ENCODE measurements around the gene NTRK1.

Gene NTRK1

DNA sequence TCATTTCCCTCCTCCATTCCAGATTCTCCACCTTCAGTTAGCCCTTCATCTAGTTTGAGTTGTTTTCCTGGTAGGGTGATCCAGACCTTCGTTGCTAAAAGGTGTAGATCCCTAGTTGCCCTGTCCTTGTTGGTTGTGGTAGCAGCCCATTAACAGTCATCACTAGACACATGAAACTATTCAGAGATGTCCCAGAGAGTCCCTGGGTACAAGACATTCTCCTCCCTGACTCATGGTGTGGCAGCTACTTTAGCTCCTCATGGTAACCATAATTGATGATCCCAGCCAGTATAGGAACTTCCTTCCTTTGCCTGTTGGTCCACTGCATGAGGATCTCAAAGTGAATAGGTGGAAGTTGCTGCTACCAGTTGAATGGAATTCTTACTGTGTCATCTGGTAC lies 38.0 kb upstream of the NTRK1 start:
- CTCF ChIA-PET = interaction anchor here (0.6 to 1.5 kb wide), 8 partner anchors 14 to 222 kb away, joined by 3 to 5 read pairs (median 3); no protein-coding TSS in a partner anchor
- POLR2A ChIA-PET = interaction anchor here (2.7 kb wide), 1 partner anchor 9 kb away, joined by 9 read pairs; no protein-coding TSS in a partner anchor
- no peak for DNase-seq (ENCODE audit: extremely low spot score)

DNA sequence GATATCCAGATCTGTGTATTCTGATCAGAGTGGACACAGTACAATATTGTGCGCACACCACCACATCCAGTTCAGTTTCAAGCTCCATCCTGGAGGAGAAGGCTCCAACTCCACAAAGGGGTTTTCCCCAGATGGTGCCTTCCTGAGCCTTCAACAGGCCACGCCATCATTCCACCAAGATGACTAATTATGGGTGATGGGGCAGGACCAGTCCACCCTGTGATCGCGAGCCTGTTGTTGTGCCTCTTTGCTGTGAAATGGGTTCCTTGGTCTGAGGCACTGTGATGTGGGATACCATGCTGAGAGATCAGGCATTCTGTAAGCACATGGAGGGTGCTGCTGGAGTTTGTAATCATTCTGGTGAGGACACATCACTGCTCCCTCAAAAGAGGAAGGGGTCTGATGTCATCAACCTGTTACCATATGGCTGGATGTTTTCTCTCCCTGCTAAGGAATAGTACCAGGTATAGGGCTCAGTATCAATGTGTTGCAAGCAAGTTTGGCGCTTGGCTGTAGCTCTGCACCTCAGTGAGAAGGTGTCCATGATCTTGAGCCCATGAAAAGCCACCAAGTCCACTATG lies 37.4 kb upstream of the NTRK1 start:
- no peak for TF ChIP-seq HDGF (IDR thresholded peaks at IDR 0.05; ENCODE audit: borderline replicate concordance)
- TF ChIP-seq BHLHE40 (IDR thresholded peaks at IDR 0.05; ENCODE audit: borderline replicate concordance) = no peak
- TF ChIP-seq LEF1 (IDR thresholded peaks at IDR 0.05; ENCODE audit: borderline replicate concordance) = no peak
- no peak for TF ChIP-seq ZNF384 (IDR thresholded peaks at IDR 0.05)
- TF ChIP-seq, protein P1, sequence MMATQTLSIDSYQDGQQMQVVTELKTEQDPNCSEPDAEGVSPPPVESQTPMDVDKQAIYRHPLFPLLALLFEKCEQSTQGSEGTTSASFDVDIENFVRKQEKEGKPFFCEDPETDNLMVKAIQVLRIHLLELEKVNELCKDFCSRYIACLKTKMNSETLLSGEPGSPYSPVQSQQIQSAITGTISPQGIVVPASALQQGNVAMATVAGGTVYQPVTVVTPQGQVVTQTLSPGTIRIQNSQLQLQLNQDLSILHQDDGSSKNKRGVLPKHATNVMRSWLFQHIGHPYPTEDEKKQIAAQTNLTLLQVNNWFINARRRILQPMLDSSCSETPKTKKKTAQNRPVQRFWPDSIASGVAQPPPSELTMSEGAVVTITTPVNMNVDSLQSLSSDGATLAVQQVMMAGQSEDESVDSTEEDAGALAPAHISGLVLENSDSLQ (IDR thresholded peaks at IDR 0.05) = no peak
- TF ChIP-seq CTBP1 (IDR thresholded peaks at IDR 0.05; ENCODE audit: borderline replicate concordance) = no peak
- no peak for TF ChIP-seq L3MBTL2 (conservative IDR thresholded peaks at IDR 0.05)
- no peak for DNase-seq (ENCODE audit: extremely low spot score)
- ChIA-PET CTCF (no interaction called here), POLR2A (interaction anchor here (2.7 kb wide), 1 partner anchor 10 kb away, joined by 9 read pairs; no protein-coding TSS in a partner anchor)

More for the DNA sequence above, 38.0 kb upstream of the NTRK1 start:
- no peak for TF ChIP-seq FOXA1 (IDR thresholded peaks at IDR 0.05)
- TF ChIP-seq CTBP1 (IDR thresholded peaks at IDR 0.05; ENCODE audit: borderline replicate concordance) = no peak
- no peak for TF ChIP-seq SUZ12 (IDR thresholded peaks at IDR 0.05)
- TF ChIP-seq FOXM1 (IDR thresholded peaks at IDR 0.05; ENCODE audit: borderline replicate concordance) = no peak
- TF ChIP-seq HDGF (IDR thresholded peaks at IDR 0.05; ENCODE audit: borderline replicate concordance) = no peak
- no peak for TF ChIP-seq LEF1 (IDR thresholded peaks at IDR 0.05; ENCODE audit: borderline replicate concordance)
- no peak for TF ChIP-seq FOXK2 (IDR thresholded peaks at IDR 0.05)
- TF ChIP-seq TARDBP (IDR thresholded peaks at IDR 0.05) = no peak
- no peak for TF ChIP-seq SP1 (IDR thresholded peaks at IDR 0.05)
- TF ChIP-seq NFRKB (IDR thresholded peaks at IDR 0.05) = no peak
- no peak for TF ChIP-seq ARNT (IDR thresholded peaks at IDR 0.05)
- TF ChIP-seq ZNF384 (IDR thresholded peaks at IDR 0.05) = no peak
- no peak for TF ChIP-seq BHLHE40 (IDR thresholded peaks at IDR 0.05; ENCODE audit: borderline replicate concordance)
- TF ChIP-seq L3MBTL2 (conservative IDR thresholded peaks at IDR 0.05) = no peak

DNA sequence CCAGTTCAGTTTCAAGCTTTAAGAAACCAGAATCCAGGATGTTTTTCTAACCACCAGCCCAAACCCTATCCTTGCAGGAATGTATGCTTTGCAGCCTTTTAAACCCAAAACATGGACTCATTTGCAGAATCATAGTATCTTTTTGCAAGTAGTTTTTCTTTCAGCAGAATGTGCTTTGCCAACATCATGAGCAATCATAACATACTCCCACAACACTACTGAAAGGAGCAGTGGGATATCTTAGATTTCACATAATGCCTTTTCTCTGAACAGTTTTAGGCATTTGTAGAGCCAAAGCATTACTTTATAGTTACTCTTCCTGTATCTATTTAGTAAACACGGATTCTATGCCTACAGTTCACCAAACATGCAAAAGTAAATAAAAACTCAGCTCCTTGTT lies 34.0 kb upstream of the NTRK1 start:
- no peak for DNase-seq (ENCODE audit: extremely low spot score)
- TF ChIP-seq SUZ12 (IDR thresholded peaks at IDR 0.05) = no peak
- TF ChIP-seq CTBP1 (IDR thresholded peaks at IDR 0.05; ENCODE audit: borderline replicate concordance) = no peak
- TF ChIP-seq NFRKB (IDR thresholded peaks at IDR 0.05) = no peak
- no peak for TF ChIP-seq FOXK2 (IDR thresholded peaks at IDR 0.05)
- no peak for TF ChIP-seq LEF1 (IDR thresholded peaks at IDR 0.05; ENCODE audit: borderline replicate concordance)
- TF ChIP-seq FOXM1 (IDR thresholded peaks at IDR 0.05; ENCODE audit: borderline replicate concordance) = no peak
- TF ChIP-seq, protein P1 (IDR thresholded peaks at IDR 0.05) = no peak
- TF ChIP-seq BHLHE40 (IDR thresholded peaks at IDR 0.05; ENCODE audit: borderline replicate concordance) = no peak
- TF ChIP-seq SP1 (IDR thresholded peaks at IDR 0.05) = no peak
- no peak for TF ChIP-seq ELF4 (IDR thresholded peaks at IDR 0.05)
- no peak for TF ChIP-seq ZNF384 (IDR thresholded peaks at IDR 0.05)
- TF ChIP-seq L3MBTL2 (conservative IDR thresholded peaks at IDR 0.05) = no peak
- no peak for TF ChIP-seq HDGF (IDR thresholded peaks at IDR 0.05; ENCODE audit: borderline replicate concordance)
- no peak for TF ChIP-seq FOXA1 (IDR thresholded peaks at IDR 0.05)
- TF ChIP-seq ARNT (IDR thresholded peaks at IDR 0.05) = no peak
- no peak for TF ChIP-seq TARDBP (IDR thresholded peaks at IDR 0.05)
- POLR2A ChIA-PET = no interaction called here
- CTCF ChIA-PET = interaction anchor here (0.7 to 1.0 kb wide), 2 partner anchors 12 to 84 kb away, joined by 3 read pairs; no protein-coding TSS in a partner anchor

DNA sequence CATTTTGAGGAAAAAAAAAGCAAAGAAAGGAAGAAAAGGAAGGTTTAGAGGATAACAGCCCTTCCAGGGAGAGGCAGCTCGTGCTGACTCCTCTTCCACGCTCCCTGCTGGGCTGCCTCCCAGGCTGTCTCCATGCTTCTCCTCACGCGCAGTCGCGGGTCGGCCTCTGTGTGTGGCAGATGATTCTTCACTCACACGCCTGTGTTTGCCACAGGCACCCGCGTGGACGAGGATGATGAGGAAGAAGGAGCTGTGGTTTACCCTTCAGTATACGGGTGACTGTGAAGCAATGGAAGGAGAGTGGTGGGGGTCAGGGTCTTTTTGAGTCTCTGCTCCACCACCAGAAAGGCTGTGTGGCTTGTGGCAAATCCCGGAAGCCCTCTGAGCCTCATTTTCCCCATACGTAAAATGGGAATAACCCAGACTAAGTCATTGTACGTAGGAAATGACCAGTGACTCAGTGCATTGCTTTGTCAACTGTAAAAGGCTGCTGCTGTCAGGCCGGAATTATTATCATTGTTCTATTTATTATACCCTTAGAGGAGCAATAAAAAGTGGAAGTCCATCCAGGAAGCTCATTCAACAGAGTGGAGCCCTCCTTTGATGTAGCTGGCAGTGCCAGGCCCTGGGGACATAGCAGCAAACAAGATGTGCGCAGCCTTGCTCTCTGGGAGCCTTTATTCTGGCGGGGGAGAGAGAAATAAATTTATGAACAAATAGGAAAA lies 32.1 kb upstream of the NTRK1 start:
- CTCF ChIA-PET = interaction anchor here (0.6 to 1.5 kb wide), 3 partner anchors 10 to 139 kb away, joined by 3 to 8 read pairs (median 3); no protein-coding TSS in a partner anchor
- POLR2A ChIA-PET = no interaction called here
- DNase-seq (ENCODE audit: extremely low spot score) = no peak
- TF ChIP-seq LEF1 (IDR thresholded peaks at IDR 0.05; ENCODE audit: borderline replicate concordance) (no peak), BHLHE40 (IDR thresholded peaks at IDR 0.05; ENCODE audit: borderline replicate concordance) (no peak), TARDBP (IDR thresholded peaks at IDR 0.05) (no peak), FOXA1 (IDR thresholded peaks at IDR 0.05) (no peak), FOXK2 (IDR thresholded peaks at IDR 0.05) (no peak), SP1 (IDR thresholded peaks at IDR 0.05) (no peak), SUZ12 (IDR thresholded peaks at IDR 0.05) (no peak), L3MBTL2 (conservative IDR thresholded peaks at IDR 0.05) (no peak), FOXM1 (IDR thresholded peaks at IDR 0.05; ENCODE audit: borderline replicate concordance) (no peak), ELF4 (IDR thresholded peaks at IDR 0.05) (no peak), HDGF (IDR thresholded peaks at IDR 0.05; ENCODE audit: borderline replicate concordance) (no peak), ARNT (IDR thresholded peaks at IDR 0.05) (no peak)
- TF ChIP-seq, protein P1 (IDR thresholded peaks at IDR 0.05) = no peak

DNA sequence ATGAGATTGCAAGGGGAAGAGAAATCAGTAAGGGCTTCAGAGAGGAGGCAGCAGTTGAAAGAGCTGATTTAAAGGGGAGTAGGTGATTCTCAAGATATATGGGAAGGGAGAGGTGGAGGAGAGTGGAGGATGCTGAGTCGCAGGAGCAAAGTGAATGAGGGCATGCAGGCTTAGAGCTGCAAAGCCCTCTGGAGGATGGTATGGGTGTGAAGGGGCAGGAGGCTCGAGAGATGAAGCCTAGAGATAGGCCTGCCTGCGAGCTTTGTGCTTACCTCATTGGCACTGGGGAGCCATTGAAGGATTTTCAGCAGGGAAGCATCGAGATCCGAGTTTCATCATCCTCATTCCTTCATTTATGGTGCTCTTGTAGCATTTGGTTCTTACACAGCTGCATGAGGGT lies 28.2 kb upstream of the NTRK1 start:
- no peak for TF ChIP-seq L3MBTL2 (conservative IDR thresholded peaks at IDR 0.05)
- TF ChIP-seq FOXK2 (IDR thresholded peaks at IDR 0.05) = no peak
- TF ChIP-seq, protein P1 (IDR thresholded peaks at IDR 0.05) = no peak
- TF ChIP-seq FOXM1 (IDR thresholded peaks at IDR 0.05; ENCODE audit: borderline replicate concordance) = no peak
- no peak for TF ChIP-seq SP1 (IDR thresholded peaks at IDR 0.05)
- no peak for DNase-seq (ENCODE audit: extremely low spot score)
- POLR2A ChIA-PET = no interaction called here
- CTCF ChIA-PET = no interaction called here
